ENCODE results near the gene SETD1B. TPM values are rescaled to one million over a fixed set of nuclear protein-coding genes. Genes with fewer than 3 reads are reported as not detected.
"Not testable (repeated sequence)": the region's sequence is repeated elsewhere in the genome, so short reads cannot be mapped to it uniquely, and the experiment has no call there.

Gene SETD1B
- 8.6 TPM for total RNA-seq
- long read RNA-seq, partial matches to known transcripts = 2 of 5 reads
- long read RNA-seq, other reads (novel, unspliced or antisense) = 3 of 5 reads

DNA sequence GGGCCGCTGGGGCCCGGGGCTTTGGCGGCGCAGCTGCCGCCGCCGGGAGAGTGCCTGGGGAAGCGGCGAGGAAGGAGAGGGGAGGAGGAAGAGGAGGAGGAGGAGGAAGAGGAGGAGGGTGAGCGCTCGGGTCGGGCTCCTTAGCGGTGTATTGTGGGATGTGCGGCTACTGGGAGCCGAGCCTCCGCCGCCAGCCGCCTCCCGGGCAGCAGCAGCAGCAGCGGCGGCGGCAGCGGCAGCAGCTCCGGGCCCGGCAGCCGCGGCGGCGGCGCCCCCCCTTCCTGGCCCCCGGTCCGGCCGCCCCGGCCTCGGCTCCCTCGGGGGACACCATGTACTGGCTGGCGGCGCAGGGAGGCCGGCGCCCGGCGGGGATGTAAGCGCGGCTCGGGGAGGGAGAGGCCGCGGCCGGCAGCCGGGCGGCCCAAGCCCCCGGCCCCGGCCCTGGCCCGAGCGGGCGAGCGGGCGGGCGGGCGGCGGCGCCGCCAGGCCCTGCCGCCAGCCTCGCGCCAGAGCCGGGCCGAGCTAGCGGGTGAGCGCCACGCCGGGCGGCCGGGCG lies at the start of gene SETD1B:
Gene SETD1B, plus strand, starts transcription at position 149 of the 556 bp plus-strand sequence. CDS start 729 bp downstream, outside the sequence.
- DNase-seq = peak; percentile 80
- peak; percentile 29 for ATAC-seq (ENCODE audit: poor library complexity)
- intact Hi-C loops (cut with DNase I) = no loop called here

GRCh38 chr12:121754836-121755235 lies 49.0 kb upstream of the SETD1B start:
- intact Hi-C loops (cut with DNase I) = no loop called here
- ATAC-seq (ENCODE audit: poor library complexity) (no peak), DNase-seq (no peak)

DNA sequence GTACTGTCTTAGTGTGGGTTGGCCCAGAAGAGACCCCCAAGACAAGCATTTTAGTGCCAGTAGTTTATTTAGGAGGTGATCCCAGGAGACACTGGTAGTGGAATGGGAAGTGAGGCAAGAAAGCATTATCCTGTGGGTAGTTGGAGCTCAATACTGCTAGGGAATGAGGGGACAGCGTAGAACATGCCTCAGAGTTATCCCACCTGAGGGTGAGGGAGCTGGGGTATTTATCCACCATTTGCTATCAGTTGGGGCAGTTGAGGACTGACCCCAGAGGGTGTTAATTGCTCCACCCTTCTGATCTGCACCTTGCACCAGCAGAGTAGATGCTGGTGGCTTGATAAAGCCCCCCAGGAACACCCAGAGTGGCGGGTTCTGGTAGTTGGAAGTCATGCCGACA lies 48.2 kb upstream of the SETD1B start:
- no peak for DNase-seq
- intact Hi-C loops (cut with DNase I) = no loop called here
- ATAC-seq (ENCODE audit: poor library complexity) = no peak

DNA sequence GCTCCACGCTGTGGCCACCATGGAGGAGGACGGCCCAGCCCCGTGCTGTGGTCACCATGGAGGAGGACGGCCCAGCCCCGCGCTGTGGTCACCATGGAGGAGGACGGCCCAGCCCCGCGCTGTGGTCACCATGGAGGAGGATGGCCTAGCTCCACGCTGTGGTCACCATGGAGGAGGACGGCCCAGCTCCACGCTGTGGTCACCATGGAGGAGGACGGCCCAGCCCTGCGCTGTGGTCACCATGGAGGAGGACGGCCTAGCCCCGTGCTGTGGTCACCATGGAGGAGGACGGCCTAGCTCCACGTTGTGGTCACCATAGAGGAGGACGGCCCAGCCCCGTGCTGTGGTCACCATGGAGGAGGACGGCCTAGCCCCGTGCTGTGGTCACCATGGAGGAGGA lies 45.3 kb upstream of the SETD1B start:
- ATAC-seq (ENCODE audit: poor library complexity); intact Hi-C loops (cut with DNase I); DNase-seq: not testable (repeated sequence)

DNA sequence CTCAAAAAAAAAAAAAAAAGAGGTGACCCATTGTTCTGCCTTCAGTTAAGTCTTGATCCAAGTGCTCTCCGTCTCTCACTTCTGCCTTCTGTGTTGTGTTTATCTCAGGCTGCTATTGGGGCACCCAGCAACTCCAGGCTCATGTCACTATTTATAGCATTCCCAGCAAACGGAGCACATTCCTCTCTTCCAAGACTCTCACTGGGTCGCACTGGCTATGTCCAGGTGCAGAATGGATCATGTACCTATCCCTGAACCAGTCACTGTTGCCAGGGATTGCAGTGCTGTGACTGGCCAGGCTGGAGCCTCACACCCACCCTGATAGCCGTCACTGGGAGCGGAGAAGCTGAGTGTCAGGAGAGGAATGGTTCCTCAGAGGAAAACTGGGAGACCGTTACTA lies 41.5 kb upstream of the SETD1B start:
- peak; percentile 93 for ATAC-seq (ENCODE audit: poor library complexity)
- intact Hi-C loops (cut with DNase I) = no loop called here
- no peak for DNase-seq

DNA sequence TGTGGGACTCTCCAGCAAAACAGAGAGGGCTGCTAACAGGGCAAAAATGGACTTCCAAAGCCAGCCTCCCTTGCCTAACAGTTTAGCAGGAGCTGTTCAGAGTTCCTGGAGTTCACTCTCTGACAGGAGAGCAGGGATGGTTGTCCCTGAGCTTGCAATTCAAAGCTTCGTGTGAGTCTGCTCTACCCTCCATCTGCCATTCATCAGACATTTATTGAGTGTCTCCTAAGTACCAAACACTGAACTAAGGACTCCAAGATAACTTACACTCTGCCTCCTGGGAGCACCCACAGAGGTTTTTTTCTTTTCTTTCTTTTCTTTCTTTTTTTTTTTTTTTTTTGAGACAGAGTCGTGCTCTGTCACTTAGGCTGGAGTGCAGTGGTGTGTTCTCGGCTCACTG lies 39.0 kb upstream of the SETD1B start:
- DNase-seq (no peak), ATAC-seq (ENCODE audit: poor library complexity) (no peak)
- intact Hi-C loops (cut with DNase I) = no loop called here

DNA sequence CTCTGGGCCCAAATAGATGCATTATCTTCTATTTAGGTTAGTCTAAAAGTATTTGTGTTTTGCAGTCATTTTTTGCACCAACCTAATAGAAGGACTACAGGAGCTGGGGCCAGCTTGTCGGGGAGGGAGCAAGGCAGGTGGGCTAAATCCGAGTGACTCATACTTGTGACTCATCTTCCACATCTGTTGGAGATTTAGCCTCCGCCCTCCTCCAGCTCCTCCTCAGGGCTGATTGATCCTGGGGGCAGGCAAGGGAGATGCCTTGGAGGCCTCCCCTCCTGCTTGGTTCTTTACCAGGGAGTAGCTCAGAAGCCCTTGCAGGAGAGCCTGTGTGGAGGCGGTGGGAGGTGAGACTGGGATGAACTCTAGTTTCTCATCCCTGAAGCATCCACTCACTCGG lies 38.2 kb upstream of the SETD1B start:
- DNase-seq (no peak), ATAC-seq (ENCODE audit: poor library complexity) (no peak)
- intact Hi-C loops (cut with DNase I) = no loop called here

GRCh38 chr12:121766290-121767039 lies 37.3 kb upstream of the SETD1B start:
- DNase-seq (no peak), ATAC-seq (ENCODE audit: poor library complexity) (no peak)
- intact Hi-C loops (cut with DNase I) = no loop called here

- peak; percentile 80 for DNase-seq
- ATAC-seq (ENCODE audit: poor library complexity) = peak; percentile 80
- intact Hi-C loops (cut with DNase I) = no loop called here
These were observed 36.2 kb upstream of the SETD1B start for GRCh38 chr12:121767525-121768016.

DNA sequence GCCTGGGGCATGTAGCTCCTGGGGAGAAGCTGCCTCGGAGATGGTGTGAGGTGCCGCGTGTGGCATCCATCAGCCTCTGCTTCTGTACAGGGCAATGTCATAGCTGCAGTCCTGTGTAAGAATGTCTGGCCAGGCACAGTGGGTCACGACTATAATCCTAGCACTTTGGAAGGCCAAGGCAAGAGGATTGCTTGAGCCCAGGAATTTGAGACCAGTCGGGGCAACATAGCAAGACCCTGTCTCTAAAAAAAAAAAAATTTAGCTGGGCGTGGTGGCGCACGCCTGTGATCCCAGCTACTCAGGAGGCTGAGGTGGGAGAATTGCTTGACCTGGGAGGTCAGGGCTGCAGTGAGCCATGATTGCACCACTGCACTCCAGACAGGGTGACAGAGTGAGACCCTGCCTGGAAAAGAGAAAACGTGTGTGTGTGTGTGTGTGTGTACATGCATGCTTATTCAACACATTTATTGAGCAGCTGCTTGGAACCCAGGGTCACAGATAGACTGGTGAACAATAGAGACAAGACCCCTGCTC lies 34.4 kb upstream of the SETD1B start:
- ATAC-seq (ENCODE audit: poor library complexity) = no peak
- intact Hi-C loops (cut with DNase I) = no loop called here

DNA sequence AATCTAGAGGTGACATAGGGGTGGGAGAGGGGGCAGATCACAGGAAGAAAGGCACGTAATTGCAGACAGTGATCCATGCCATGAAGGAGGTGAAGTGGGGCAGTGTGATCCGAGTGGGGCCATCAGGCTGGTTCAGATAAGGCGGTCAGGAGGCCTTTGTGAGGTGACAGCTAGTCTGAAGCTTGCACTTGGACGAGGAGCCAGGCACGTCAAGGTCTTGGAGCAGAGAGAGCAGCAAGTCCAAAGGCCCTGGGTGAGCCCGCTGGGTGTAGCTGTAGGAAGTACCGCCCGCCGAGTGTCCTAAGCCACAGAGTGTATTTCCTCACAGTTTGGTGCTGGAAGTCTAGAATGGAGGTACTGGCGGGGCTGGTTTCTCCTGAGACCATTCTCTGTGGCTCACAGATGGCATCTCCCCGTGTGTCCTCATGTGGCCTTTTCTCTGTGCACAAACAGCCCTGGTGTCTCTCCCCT lies 33.9 kb upstream of the SETD1B start:
- ATAC-seq (ENCODE audit: poor library complexity) (peak; percentile 52), DNase-seq (peak; percentile 72)
- intact Hi-C loops (cut with DNase I) = loop anchor here (5.0 kb wide), 1 partner anchor 58 kb away; the partner anchor contains the start of gene TMEM120B

More for the DNA sequence above, 34.4 kb upstream of the SETD1B start:
- DNase-seq = no peak

GRCh38 chr12:121770388-121770787 lies 33.4 kb upstream of the SETD1B start:
- intact Hi-C loops (cut with DNase I) = loop anchor here (5.0 kb wide), 1 partner anchor 58 kb away; the partner anchor contains the start of gene TMEM120B
- no peak for DNase-seq
- no peak for ATAC-seq (ENCODE audit: poor library complexity)

GRCh38 chr12:121770813-121771625 lies 32.8 kb upstream of the SETD1B start:
- no peak for ATAC-seq (ENCODE audit: poor library complexity)

DNA sequence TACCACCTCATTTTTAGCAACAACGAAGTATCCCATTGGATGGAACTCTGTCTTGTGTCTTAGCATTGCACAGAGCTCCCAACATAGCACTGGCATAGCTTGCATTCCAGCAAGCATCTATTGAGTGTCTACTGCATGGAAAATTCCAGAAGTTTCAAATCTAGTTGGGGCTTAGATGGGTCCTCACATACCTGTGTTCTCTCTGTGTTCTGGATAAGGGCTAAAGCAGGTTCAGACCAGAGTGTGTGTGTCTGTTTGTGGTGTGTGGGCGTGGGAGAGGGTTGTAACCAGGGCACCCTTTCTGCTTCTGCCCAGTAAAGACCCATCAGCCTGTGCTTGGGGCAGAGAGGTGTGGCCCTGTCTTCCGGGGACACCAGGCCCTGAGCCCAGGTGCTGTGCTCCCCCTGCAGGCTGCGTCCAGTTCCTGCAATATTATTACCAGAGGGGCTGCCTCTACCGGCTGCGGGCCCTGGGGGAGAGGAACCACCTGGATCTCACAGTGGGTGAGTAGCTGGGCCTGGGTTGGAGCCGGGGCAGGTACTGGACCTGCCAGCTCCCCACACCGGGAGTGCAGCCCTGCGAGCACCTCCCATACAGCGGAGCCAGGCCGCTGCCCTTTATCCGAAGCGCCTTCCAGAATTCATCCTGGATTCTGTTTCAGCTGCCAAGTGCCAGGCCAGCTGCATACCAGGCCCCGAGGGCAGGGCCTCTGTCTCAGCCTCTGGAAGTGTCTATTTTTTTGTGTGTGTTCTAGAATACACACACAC lies 30.6 kb upstream of the SETD1B start:
- peak; percentile 69 for ATAC-seq (ENCODE audit: poor library complexity)
- DNase-seq = peak; percentile 81
- intact Hi-C loops (cut with DNase I) = loop anchor here (2.0 to 5.0 kb wide), 2 partner anchors 61 to 76 kb away; partner anchors contain the start of gene TMEM120B

More at GRCh38 chr12:121770813-121771625, 32.8 kb upstream of the SETD1B start:
- DNase-seq = no peak
- intact Hi-C loops (cut with DNase I) = loop anchor here (5.0 kb wide), 1 partner anchor 59 kb away; the partner anchor contains the start of gene TMEM120B

DNA sequence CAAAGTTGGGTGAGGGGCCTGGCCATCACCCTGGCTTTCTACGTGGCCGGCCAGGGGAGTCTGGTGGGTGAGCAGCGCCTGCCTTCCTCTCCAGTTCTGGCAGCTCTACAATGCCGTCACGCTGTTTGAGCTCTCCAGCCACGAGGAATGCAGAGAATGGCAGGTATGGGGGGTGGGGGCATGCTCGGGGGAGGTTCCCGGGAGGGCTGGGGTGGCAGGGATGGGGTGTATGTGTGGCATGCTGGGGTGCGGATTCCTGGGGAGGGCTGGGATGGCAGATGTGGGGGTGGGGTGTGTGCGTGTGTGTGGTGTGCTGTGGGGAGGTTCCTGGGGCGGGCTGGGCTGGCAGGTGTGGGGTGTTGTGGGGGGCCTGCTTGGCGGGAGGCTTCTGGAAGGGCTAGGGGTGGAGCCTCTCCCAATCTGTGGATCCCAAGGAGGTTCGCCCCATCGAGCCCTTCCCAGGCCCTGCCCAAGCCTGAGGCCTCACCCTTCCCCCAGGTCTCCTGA lies 28.8 kb upstream of the SETD1B start:
- DNase-seq = no peak
- ATAC-seq (ENCODE audit: poor library complexity) = no peak
- intact Hi-C loops (cut with DNase I) = loop anchor here (5.0 kb wide), 1 partner anchor 63 kb away; the partner anchor contains the start of gene TMEM120B

DNA sequence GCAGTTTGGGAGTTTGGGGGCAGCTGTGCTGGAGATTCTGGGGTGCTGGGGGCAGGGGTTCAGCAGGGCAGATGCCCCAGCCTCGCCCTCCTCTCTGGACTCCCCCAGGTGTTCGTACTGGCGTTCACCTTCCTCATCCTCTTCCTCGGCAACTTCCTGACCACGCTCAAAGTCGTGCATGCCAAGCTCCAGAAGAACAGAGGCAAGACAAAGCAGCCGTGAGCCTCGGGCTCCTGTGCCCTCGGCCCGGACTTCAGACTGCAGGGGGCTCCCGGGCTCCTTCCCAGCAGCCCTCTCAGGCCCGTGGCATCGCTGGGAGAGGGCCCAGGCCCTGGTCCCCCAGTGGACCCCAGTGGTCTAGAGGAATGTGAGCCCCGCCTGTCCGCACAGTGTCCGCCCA lies 28.3 kb upstream of the SETD1B start:
- ATAC-seq (ENCODE audit: poor library complexity) (no peak), DNase-seq (no peak)
- intact Hi-C loops (cut with DNase I) = no loop called here
